GM12801 (cell line): ENCODE results near the gene ARHGEF2.

Experiments
- CTCF ChIP-seq: IDR thresholded peaks from one replicate; pipeline ENCODE4 v1.5.1; 2011; ENCODE audit warnings: control low read depth; ENCODE audit not compliant: insufficient read length; ENCODE audit errors: extremely low read depth

The ARHGEF2 gene

GRCh38 chr1:155944444-155944799, 33.9 kb downstream of the ARHGEF2 start:
- TF ChIP-seq CTCF, result no peak

- no peak for TF ChIP-seq CTCF
These were observed 35.7 kb downstream of the ARHGEF2 start for GRCh38 chr1:155942578-155943141.

- TF ChIP-seq CTCF, result no peak
These were observed 36.4 kb downstream of the ARHGEF2 start for GRCh38 chr1:155941845-155942531.

- no peak for TF ChIP-seq CTCF
These were observed 37.1 kb downstream of the ARHGEF2 start, which contains the start of gene RXFP4 for GRCh38 chr1:155940993-155941844. TSS of gene RXFP4 (plus strand) at chr1:155941638. CDS start at chr1:155941710, 72 bp downstream.

GRCh38 chr1:155940482-155940992, 37.8 kb downstream of the ARHGEF2 start:
- TF ChIP-seq CTCF, result no peak

- no peak for TF ChIP-seq CTCF
These were observed 40.1 kb downstream of the ARHGEF2 start for GRCh38 chr1:155938220-155938627.

GRCh38 chr1:155934936-155935590, 43.3 kb downstream of the ARHGEF2 start:
- no peak for TF ChIP-seq CTCF
